Right lung (tissue), 5 donors: ENCODE data around the gene NDST1. TPM values are rescaled to one million over a fixed set of nuclear protein-coding genes. Genes with fewer than 3 reads are reported as not detected.

Experiments
- DNase-seq, 2 donors: peaks; one replicate each; pipeline ENCODE4 v3.0.0-alpha.2; 2013
- polyA plus RNA-seq, 5 donors: library from polyadenylated mRNA; unstranded; fragments of 120-200 nt; gene quantifications; one replicate each; pipeline versions ENCODE4 v1.2.1 to v1.2.3, GENCODE V29; 2013; ENCODE audit warnings: inconsistent platforms in 1 of 5, low replicate concordance in 1 of 5; ENCODE audit not compliant: insufficient read length in 5 of 5, insufficient read depth in 1 of 5

Gene NDST1
- polyA plus RNA-seq, 5 donors: 45.0 to 71.2 (median 65.9) TPM

- no peak for DNase-seq
Observed at GRCh38 chr5:150522504-150523414, 14.8 kb downstream of the NDST1 start.

DNA sequence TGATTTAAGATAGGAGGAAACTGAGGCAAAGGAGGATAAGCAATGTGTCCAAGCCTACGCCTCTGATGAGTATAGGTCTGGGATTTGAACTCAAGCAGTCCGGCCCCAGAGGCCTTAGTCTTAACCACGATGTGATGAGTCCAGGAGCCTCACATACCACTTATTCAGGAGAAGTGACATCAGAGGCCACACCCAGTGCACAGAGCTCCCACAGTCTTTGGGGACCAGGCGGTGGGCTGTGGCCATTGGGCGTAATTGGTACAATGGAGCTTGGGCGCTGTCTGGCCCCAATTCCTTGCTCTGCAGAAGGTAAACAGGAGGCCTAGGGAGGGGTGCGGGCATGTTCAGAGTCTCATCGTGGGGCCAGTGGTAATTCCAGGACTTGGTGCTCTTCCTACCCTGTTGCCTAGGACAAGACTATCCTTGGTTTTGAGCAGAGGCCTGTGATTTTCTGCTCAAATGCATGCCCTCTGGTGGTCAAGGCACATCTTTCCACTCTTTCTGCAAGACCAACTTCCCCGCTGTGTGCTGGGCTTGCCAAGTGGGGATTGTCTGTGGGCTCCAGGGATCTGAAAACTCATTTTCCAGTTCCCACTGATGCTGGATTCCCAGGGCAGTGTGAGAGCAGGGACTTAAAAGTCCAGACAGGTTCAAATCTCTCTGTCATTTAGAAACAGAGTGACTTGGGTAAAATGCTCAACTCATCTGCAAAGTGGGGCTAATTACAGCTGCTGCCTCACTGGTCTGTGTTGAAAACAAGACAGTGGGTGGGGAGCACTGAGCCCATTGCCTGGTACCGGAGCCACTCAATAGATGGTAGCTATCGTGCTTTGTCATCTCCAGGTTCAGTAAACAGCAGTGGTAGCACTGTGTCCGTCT lies 15.8 kb downstream of the NDST1 start:
- peak in 1 of 2 donors; percentile 46 for DNase-seq

DNA sequence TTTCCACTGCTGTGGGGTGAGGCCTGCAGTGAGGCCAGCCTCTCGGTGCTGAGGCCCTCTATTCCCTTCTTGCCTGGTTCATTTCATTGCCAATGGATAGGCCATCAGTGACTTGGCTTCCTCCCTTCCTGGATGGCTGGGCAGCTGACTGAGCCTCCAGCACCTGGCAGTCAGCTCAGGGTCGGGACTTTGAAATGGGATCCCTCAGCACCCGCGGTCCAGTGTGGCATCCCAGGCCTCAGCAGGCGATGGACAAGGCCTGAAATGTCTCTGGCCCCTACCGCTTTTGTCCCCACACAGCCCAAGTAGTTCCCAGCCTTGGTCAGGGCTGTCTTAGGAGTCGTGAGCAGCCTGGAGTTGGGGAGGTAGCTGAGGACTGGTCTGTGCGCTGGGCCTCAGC lies 17.2 kb downstream of the NDST1 start:
- DNase-seq: no peak

GRCh38 chr5:150525781-150526180 lies 17.9 kb downstream of the NDST1 start:
- DNase-seq: no peak

GRCh38 chr5:150527038-150527437 lies 19.1 kb downstream of the NDST1 start:
- DNase-seq: no peak

GRCh38 chr5:150527808-150528207 lies 19.9 kb downstream of the NDST1 start:
- DNase-seq: no peak

DNA sequence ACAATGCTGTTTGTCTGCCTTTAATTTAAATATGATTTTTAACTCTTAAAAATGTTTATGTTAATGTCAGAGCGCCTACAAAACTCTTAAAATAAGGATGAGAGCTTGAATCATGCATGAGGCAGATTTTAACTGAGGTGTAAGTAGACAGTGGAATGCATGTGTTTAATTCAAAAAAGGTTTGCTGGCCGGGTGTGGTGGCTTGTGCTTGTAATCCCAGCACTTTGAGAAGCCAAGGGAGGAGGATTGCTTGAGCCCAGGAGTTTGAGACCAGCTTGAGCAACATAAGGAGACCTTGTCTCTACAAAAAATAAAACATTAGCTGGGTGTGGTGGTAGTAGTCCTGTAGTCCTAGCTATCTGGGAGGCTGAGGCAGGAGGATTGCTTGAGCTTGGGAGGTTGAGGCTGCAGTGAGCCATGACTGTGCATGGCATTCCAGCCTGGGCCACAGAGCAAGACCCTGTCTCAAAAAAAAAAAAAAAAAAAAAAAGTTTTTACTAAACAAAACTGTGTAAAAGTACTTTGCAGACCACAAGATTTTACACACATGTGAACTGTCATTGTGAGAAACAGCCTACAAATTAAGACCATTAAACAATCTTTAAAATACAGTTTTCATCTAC lies 21.1 kb downstream of the NDST1 start:
- DNase-seq: no peak

GRCh38 chr5:150529555-150529954 lies 21.6 kb downstream of the NDST1 start:
- no peak for DNase-seq

- DNase-seq: no peak
Observed at GRCh38 chr5:150530423-150530822, 22.5 kb downstream of the NDST1 start.

GRCh38 chr5:150530951-150531588 lies 23.1 kb downstream of the NDST1 start:
- DNase-seq: no peak

DNA sequence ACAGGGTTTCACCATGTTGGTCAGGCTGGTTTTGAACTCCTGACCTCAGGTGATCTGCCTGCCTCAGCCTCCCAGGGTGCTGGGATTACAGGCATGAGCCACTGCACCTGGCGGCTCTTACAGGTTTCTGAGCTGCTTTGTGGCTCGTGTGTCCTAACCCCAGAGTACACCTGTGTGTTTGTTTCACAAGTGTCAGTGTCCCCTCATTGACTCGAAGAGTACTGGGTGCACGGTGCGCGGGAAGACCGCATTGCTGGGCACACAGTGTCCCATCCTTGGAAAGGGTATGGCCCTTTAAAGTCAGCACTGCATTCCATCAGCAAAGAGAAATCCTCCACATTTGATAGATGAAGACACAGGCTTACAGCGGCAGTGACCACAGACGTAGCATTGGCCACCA lies 23.8 kb downstream of the NDST1 start:
- no peak for DNase-seq

DNA sequence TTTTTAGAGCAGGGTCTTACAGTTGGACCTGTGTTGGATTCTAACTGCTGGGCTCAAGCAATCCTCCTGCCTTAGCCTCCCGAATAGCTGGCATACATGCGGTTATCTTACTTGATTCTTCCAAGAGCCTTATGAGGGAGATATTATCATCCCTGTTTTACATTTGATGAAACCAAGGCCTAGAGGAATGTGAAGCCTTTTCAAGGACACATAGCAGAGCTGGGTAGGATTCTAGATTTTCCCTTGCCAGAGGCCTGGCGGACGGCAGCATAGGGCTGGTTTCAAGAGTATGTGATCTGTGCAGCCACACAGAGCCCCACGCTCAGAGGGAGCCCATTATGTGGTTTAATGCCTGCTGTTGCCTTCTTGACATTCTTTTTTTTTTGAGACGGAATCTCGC lies 24.2 kb downstream of the NDST1 start:
- DNase-seq: no peak

DNA sequence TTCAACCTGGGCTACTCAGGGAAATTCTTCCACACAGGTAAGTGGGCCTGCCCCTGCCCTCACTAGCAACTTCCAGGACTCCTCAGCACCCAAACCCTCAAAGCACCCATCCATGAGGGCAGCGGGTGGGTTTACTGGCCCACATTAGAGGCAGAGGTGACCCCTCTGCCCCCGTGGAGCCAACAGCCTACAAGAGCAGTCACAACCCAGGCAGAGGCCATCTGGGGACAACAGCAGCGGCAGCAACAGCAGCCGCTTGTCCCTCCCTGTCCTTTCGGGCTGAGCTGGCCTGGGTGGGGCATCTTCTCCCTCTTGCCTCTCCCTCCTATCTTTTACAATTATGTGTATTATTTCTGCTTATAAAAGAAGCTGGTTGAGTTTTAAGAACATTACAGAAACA lies 25.1 kb downstream of the NDST1 start:
- no peak for DNase-seq

- DNase-seq: no peak
Observed at GRCh38 chr5:150534811-150535210, 26.9 kb downstream of the NDST1 start.

DNA sequence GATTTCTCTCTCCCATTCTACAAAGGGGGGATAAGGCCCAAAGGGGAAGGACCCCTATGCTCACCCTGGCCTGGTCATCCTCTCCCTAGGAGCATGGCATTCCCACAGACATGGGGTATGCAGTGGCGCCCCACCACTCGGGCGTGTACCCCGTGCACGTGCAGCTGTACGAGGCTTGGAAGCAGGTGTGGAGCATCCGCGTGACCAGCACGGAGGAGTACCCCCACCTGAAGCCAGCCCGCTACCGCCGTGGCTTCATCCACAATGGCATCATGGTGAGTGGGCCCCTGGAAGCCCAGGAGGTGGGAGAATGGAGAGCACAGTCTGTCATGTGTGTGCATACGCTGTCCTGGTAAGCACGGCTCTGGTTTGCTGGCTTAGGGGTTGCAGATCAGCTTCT lies 27.7 kb downstream of the NDST1 start:
- DNase-seq: no peak

DNA sequence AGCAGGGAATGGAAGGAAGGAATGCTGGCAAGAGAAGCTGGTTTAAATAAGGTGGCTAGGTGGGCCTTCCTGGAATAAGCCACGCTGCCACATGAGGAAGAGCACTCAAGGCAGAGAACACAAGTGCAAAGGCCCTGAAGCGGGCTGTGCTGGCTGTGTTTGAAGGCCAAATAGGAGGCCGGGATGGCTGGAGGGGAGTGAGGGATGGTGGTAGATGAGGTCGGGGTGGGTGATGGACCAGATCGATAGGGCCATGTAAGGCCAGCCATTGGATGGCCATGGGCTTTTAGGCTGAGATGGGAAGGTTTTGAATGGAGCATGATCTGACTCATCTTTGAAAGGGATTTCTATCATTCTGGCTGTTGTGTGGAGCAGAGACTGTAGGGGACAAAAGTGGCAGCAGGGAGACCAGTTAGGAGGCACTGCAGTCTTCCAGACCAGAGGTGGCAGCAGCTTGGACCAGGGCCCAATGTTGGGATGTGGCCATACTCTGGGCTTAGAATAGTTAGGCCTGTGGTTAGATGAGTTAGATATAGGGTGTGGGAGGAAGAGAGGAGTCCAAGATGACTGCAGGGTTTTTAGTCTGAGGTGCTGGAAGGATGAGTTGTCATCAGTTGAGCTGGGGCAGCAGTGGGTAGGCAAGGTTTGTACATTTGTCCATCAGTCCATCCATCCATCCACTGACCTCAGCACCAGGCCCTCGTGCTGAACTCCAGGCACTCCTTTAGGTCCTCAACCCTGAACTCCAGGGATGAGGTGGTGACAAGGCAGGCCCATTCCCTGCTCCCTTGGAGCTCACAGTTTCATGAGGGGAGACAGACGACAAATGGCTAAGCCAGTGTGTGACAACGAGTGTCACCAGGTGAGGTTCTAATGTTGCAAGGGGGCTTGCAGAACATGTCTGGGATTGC lies 30.3 kb downstream of the NDST1 start:
- DNase-seq: no peak

- no peak for DNase-seq
Observed at GRCh38 chr5:150539206-150539605, 31.3 kb downstream of the NDST1 start.

DNA sequence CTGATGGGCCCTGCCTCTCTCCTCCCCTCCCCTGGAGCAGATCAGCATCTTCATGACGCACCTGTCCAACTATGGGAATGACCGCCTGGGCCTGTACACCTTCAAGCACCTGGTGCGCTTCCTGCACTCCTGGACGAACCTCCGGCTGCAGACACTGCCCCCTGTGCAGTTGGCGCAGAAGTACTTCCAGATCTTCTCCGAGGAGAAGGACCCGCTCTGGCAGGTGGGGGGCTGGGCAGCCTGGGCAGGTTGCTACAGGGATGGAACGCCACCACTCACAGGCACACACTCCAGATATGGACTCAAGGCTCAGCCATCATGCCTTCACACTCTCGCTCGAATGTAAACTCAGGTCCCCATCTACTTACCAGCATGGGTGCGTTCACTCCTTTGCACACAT lies 32.1 kb downstream of the NDST1 start:
- no peak for DNase-seq

GRCh38 chr5:150540615-150541396 lies 32.9 kb downstream of the NDST1 start:
- DNase-seq: no peak

GRCh38 chr5:150541397-150541675 lies 33.4 kb downstream of the NDST1 start:
- no peak for DNase-seq
